ENCODE results near the gene ATAD3C. TPM values are rescaled to one million over a fixed set of nuclear protein-coding genes. Genes with fewer than 3 reads are reported as not detected.

Gene ATAD3C
- total RNA-seq, 4 donors from 2014 or later, result 0.42 to 9.9 (median 3.2) TPM

GRCh38 chr1:1418464-1419362 lies 30.8 kb upstream of the ATAD3C start:
- no peak for TF ChIP-seq CTCF (IDR thresholded peaks at IDR 0.05)
- peak overlapping the region; percentile 78 to 92 (median 81) for H3K27ac ChIP-seq
- peak overlapping the region in 1 of 4 donors; percentile 55 for H3K4me3 ChIP-seq
- no peak for DNase-seq (ENCODE audit: low spot score in 2 of 2)
- peaks cover 0 to 54% (median 18%) of the 10 kb centered on the region in 4 donors for H3K4me1 ChIP-seq
- H3K27me3 ChIP-seq, result no peaks in the 10 kb centered on the region
- H3K9me3 ChIP-seq, result no peaks in the 10 kb centered on the region
- WGBS, 2 donors, result 80 to 87% methylated on average over 15 to 24 of the region's 26 CpGs
- no peaks in the 10 kb centered on the region for H3K36me3 ChIP-seq

GRCh38 chr1:1419363-1419812 lies 30.1 kb upstream of the ATAD3C start:
- Histone ChIP-seq H3K9me3 (no peaks in the 10 kb centered on the region), H3K4me1 (peaks cover 0 to 54% (median 18%) of the 10 kb centered on the region in 4 donors), H3K4me3 (peak overlapping the region; percentile 36 to 55 (median 45)), H3K27me3 (no peaks in the 10 kb centered on the region), H3K36me3 (no peaks in the 10 kb centered on the region), H3K27ac (peak overlapping the region; percentile 78 to 92 (median 81))
- TF ChIP-seq POLR2A (IDR thresholded peaks at IDR 0.05) (no peak), CTCF (IDR thresholded peaks at IDR 0.05) (no peak), EP300 (IDR thresholded peaks at IDR 0.05) (no peak)
- WGBS, 2 donors, result 45 to 79% methylated on average over 5 to 19 of the region's 21 CpGs
- no peak for DNase-seq (ENCODE audit: low spot score in 2 of 2)

GRCh38 chr1:1419813-1420653 lies 29.5 kb upstream of the ATAD3C start:
- H3K4me1 ChIP-seq, result peaks cover 0 to 57% (median 18%) of the 10 kb centered on the region in 4 donors
- 11 to 50% methylated on average over 4 to 35 of the region's 112 CpGs for WGBS, 2 donors
- H3K9me3 ChIP-seq, result no peaks in the 10 kb centered on the region
- peak overlapping the region; percentile 42 to 55 (median 45) for H3K4me3 ChIP-seq
- H3K36me3 ChIP-seq, result no peaks in the 10 kb centered on the region
- no peak for TF ChIP-seq EP300 (IDR thresholded peaks at IDR 0.05)
- peak in 3 of 5 experiments; percentile 24 to 51 (median 30) for TF ChIP-seq CTCF (IDR thresholded peaks at IDR 0.05)
- no peak for TF ChIP-seq POLR2A (IDR thresholded peaks at IDR 0.05)
- peak overlapping the region; percentile 78 to 94 (median 88) for H3K27ac ChIP-seq
- H3K27me3 ChIP-seq, result no peaks in the 10 kb centered on the region
- no peak for DNase-seq (ENCODE audit: low spot score in 2 of 2)

- Histone ChIP-seq H3K9me3 (no peaks in the 10 kb centered on the region), H3K27ac (peak overlapping the region; percentile 61 to 94 (median 81)), H3K27me3 (no peaks in the 10 kb centered on the region), H3K4me3 (peak overlapping the region in 3 of 4 donors; percentile 33 to 55 (median 42)), H3K36me3 (no peaks in the 10 kb centered on the region), H3K4me1 (peaks cover 0 to 59% (median 18%) of the 10 kb centered on the region in 4 donors)
- WGBS, 2 donors, result 47 to 53% methylated on average over 5 to 9 of the region's 12 CpGs
- no peak for DNase-seq (ENCODE audit: low spot score in 2 of 2)
- TF ChIP-seq EP300 (IDR thresholded peaks at IDR 0.05) (no peak), POLR2A (IDR thresholded peaks at IDR 0.05) (no peak)
Measured at GRCh38 chr1:1420654-1421141, 28.8 kb upstream of the ATAD3C start.

- Histone ChIP-seq H3K27me3 (peaks cover 0 to 2% of the 10 kb centered on the region in 2 donors), H3K36me3 (no peaks in the 10 kb centered on the region), H3K27ac (peak within 1 kb of the TSS; percentile 61 to 94 (median 81)), H3K9me3 (no peaks in the 10 kb centered on the region), H3K4me3 (peak within 1 kb of the TSS in 3 of 4 donors; percentile 33 to 55 (median 42)), H3K4me1 (peaks cover 0 to 65% (median 21%) of the 10 kb centered on the region in 4 donors)
- 64 to 68% methylated on average over 12 to 15 of the region's 18 CpGs for WGBS, 2 donors
- TF ChIP-seq POLR2A (IDR thresholded peaks at IDR 0.05) (no peak), EP300 (IDR thresholded peaks at IDR 0.05) (no peak), CTCF (IDR thresholded peaks at IDR 0.05) (no peak)
- DNase-seq (ENCODE audit: low spot score in 2 of 2), result no peak
Measured at GRCh38 chr1:1421147-1421906, 28.2 kb upstream of the ATAD3C start, which contains the start of gene ANKRD65. ANKRD65 (minus strand) TSS chr1:1421276; CDS start chr1:1421005, 271 bp downstream.
